ENCODE results near the gene DHRS7B.

DNA sequence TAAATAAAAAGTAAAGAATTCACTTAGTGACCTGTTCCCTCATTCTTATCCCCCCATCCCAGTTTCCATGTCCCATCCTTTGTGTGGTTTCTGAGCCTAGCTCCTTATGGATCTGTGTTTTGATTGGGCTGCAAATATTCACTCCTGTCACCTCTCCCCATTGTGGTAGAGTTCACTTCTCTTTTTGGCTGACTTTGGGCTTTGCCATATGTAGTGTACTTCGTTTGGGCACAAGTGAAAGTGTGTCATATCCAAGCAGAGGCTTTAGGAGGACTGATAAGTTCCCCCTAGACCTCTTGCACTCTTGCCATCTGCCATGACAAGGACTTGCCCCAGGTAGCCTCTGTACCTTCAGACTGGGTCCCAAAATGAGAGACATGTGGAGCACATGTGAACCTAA lies 13.0 kb upstream of the DHRS7B start:
- TF ChIP-seq EP300 (IDR thresholded peaks at IDR 0.05; ENCODE audit: low read depth), result no peak
- no peak for TF ChIP-seq POLR2AphosphoS5 (IDR thresholded peaks at IDR 0.05)

Data from transverse colon (tissue), 3 donors.